Measurements from ENCODE around the gene SMYD5. TPM values are rescaled to one million over a fixed set of nuclear protein-coding genes. Genes with fewer than 3 reads are reported as not detected.

The SMYD5 gene
- polyA plus RNA-seq, 3 donors, result 1.6 to 5.2 (median 1.7) TPM

- WGBS (ENCODE audit: insufficient coverage), result no CpG with 5 or more reads among the region's 2 CpGs
- H3K4me3 Mint-ChIP-seq, result no peak overlapping the region
- H3K27ac Mint-ChIP-seq, result no peak overlapping the region
- Histone ChIP-seq H3K9ac (ENCODE audit: insufficient read depth, low read length, poor library complexity, severe bottlenecking) (no peak overlapping the region), H3K4me1 (ENCODE audit: control insufficient read depth in 1 of 2, insufficient read depth in 2 of 2, low read length in 2 of 2) (peaks cover 9 to 19% of the 10 kb centered on the region in 2 donors), H3K27me3 (ENCODE audit: control insufficient read depth in 2 of 2, insufficient read depth in 2 of 2, low read length in 2 of 2) (no peaks in the 10 kb centered on the region), H2AFZ (ENCODE audit: insufficient read depth, low read depth, low read length, poor library complexity, severe bottlenecking) (no peak overlapping the region), H4K20me1 (ENCODE audit: insufficient read depth, low read length) (no peaks in the 10 kb centered on the region), H3K36me3 (replicated peaks in 1 of 2; ENCODE audit: control insufficient read depth in 1 of 2, insufficient read depth in 2 of 2, low read length in 2 of 2) (peaks cover 0 to 12% of the 10 kb centered on the region in 2 donors), H3K79me2 (ENCODE audit: insufficient read depth, low read length) (peaks cover 12% of the 10 kb centered on the region), H3K4me2 (replicated peaks; ENCODE audit: extremely low read depth, low read length, poor library complexity, severe bottlenecking) (no peak overlapping the region), H3K9me3 (replicated peaks in 1 of 2; ENCODE audit: control insufficient read depth in 1 of 2, insufficient read depth in 1 of 2, low read length in 2 of 2) (no peaks in the 10 kb centered on the region), H3K27ac (ENCODE audit: low read depth in 1 of 2, low read length in 2 of 2) (no peak overlapping the region), H3K4me3 (replicated peaks in 1 of 3; ENCODE audit: low read depth in 2 of 3, low read length in 3 of 3) (no peak overlapping the region)
- H3K4me1 Mint-ChIP-seq, result peaks cover 18% of the 10 kb centered on the region
- H3K27me3 Mint-ChIP-seq (ENCODE audit: low read depth in 3 of 3), result peaks cover 0 to 1% (median 0%) of the 10 kb centered on the region in 3 donors
- peaks cover 18 to 21% of the 10 kb centered on the region in 2 donors for H3K36me3 Mint-ChIP-seq
- H3K9me3 Mint-ChIP-seq, result no peaks in the 10 kb centered on the region
- TF ChIP-seq, protein P1, sequence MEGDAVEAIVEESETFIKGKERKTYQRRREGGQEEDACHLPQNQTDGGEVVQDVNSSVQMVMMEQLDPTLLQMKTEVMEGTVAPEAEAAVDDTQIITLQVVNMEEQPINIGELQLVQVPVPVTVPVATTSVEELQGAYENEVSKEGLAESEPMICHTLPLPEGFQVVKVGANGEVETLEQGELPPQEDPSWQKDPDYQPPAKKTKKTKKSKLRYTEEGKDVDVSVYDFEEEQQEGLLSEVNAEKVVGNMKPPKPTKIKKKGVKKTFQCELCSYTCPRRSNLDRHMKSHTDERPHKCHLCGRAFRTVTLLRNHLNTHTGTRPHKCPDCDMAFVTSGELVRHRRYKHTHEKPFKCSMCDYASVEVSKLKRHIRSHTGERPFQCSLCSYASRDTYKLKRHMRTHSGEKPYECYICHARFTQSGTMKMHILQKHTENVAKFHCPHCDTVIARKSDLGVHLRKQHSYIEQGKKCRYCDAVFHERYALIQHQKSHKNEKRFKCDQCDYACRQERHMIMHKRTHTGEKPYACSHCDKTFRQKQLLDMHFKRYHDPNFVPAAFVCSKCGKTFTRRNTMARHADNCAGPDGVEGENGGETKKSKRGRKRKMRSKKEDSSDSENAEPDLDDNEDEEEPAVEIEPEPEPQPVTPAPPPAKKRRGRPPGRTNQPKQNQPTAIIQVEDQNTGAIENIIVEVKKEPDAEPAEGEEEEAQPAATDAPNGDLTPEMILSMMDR (IDR thresholded peaks at IDR 0.05), result no peak
- DNase-seq, result no peak
- intact Hi-C loops (cut with micrococcal nuclease), result no loop called here
Measured at GRCh38 chr2:73217826-73218225, 3.8 kb downstream of the SMYD5 start.

DNA sequence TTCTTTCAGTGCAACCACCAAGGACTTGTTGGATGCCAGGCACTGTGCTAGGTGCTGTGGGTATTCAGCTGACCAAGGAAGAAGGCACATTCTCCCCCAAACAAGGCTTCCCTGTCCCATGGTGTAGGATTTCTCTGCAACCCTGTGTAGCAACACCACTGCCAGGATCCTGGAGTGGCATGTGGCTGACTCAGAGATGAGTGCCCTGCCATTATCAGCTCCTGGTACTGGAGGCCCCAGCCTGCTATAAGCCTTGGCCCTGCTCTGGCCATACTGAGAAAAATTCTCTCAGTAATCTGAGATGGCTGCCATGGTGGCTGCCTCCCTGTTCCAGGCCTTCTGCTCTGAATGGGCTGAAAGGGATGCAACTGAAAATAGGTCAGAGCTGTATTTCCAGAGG is 4.3 kb downstream of the SMYD5 start:
- DNase-seq, result no peak
- Histone ChIP-seq H3K27ac (ENCODE audit: low read depth in 1 of 2, low read length in 2 of 2) (no peak overlapping the region), H4K20me1 (ENCODE audit: insufficient read depth, low read length) (no peaks in the 10 kb centered on the region), H3K9me3 (replicated peaks in 1 of 2; ENCODE audit: control insufficient read depth in 1 of 2, insufficient read depth in 1 of 2, low read length in 2 of 2) (no peaks in the 10 kb centered on the region), H3K27me3 (ENCODE audit: control insufficient read depth in 2 of 2, insufficient read depth in 2 of 2, low read length in 2 of 2) (no peaks in the 10 kb centered on the region), H3K79me2 (ENCODE audit: insufficient read depth, low read length) (peaks cover 12% of the 10 kb centered on the region), H3K4me1 (ENCODE audit: control insufficient read depth in 1 of 2, insufficient read depth in 2 of 2, low read length in 2 of 2) (peaks cover 9 to 16% of the 10 kb centered on the region in 2 donors), H3K4me2 (replicated peaks; ENCODE audit: extremely low read depth, low read length, poor library complexity, severe bottlenecking) (no peak overlapping the region), H3K9ac (ENCODE audit: insufficient read depth, low read length, poor library complexity, severe bottlenecking) (no peak overlapping the region), H3K36me3 (replicated peaks in 1 of 2; ENCODE audit: control insufficient read depth in 1 of 2, insufficient read depth in 2 of 2, low read length in 2 of 2) (peaks cover 0 to 17% of the 10 kb centered on the region in 2 donors), H3K4me3 (replicated peaks in 1 of 3; ENCODE audit: low read depth in 2 of 3, low read length in 3 of 3) (no peak overlapping the region), H2AFZ (ENCODE audit: insufficient read depth, low read depth, low read length, poor library complexity, severe bottlenecking) (no peak overlapping the region)
- intact Hi-C loops (cut with micrococcal nuclease), result no loop called here
- Mint-ChIP-seq H3K9me3 (no peaks in the 10 kb centered on the region), H3K27me3 (ENCODE audit: low read depth in 3 of 3) (peaks cover 0 to 1% (median 0%) of the 10 kb centered on the region in 3 donors), H3K36me3 (peaks cover 20 to 23% of the 10 kb centered on the region in 2 donors), H3K4me3 (no peak overlapping the region), H3K4me1 (peaks cover 18% of the 10 kb centered on the region), H3K27ac (no peak overlapping the region)
- TF ChIP-seq, protein P1 (IDR thresholded peaks at IDR 0.05), result no peak
